ENCODE results near the gene PRR29.
"Not testable (repeated sequence)": the region's sequence is repeated elsewhere in the genome, so short reads cannot be mapped to it uniquely, and the experiment has no call there.

PRR29 gene

GRCh38 chr17:63998721-63999679 lies 849 bp downstream of the PRR29 start:
- Mint-ChIP-seq H3K4me3 (peak overlapping the region; percentile 71), H3K27ac (peak overlapping the region; percentile 0), H3K36me3 (ENCODE audit: low read depth) (peaks cover 6% of the 10 kb centered on the region), H3K27me3 (no peaks in the 10 kb centered on the region), H3K4me1 (peaks cover 22% of the 10 kb centered on the region), H3K9me3 (no peaks in the 10 kb centered on the region)
- ATAC-seq (no peak), DNase-seq (no peak)

- no peaks in the 10 kb centered on the region for H3K27me3 Mint-ChIP-seq
- peak overlapping the region; percentile 0 for H3K27ac Mint-ChIP-seq
- peaks cover 6% of the 10 kb centered on the region for H3K36me3 Mint-ChIP-seq (ENCODE audit: low read depth)
- DNase-seq (no peak), ATAC-seq (no peak)
- peaks cover 21% of the 10 kb centered on the region for H3K4me1 Mint-ChIP-seq
- no peak overlapping the region for H3K4me3 Mint-ChIP-seq
- no peaks in the 10 kb centered on the region for H3K9me3 Mint-ChIP-seq
Measured at GRCh38 chr17:63999680-64000531, 1.8 kb downstream of the PRR29 start.

- H3K4me1 Mint-ChIP-seq: peaks cover 23% of the 10 kb centered on the region
- ATAC-seq (no peak), DNase-seq (no peak)
- H3K27me3 Mint-ChIP-seq: no peaks in the 10 kb centered on the region
- H3K4me3 Mint-ChIP-seq: no peak overlapping the region
- H3K27ac Mint-ChIP-seq: no peak overlapping the region
- peaks cover 7% of the 10 kb centered on the region for H3K36me3 Mint-ChIP-seq (ENCODE audit: low read depth)
- H3K9me3 Mint-ChIP-seq: no peaks in the 10 kb centered on the region
Measured at GRCh38 chr17:64001091-64001579, 3.0 kb downstream of the PRR29 start.

- DNase-seq (no peak), ATAC-seq (no peak)
- Mint-ChIP-seq H3K4me3 (no peak overlapping the region), H3K4me1 (peaks cover 25% of the 10 kb centered on the region), H3K9me3 (no peaks in the 10 kb centered on the region), H3K36me3 (ENCODE audit: low read depth) (peaks cover 7% of the 10 kb centered on the region), H3K27me3 (no peaks in the 10 kb centered on the region), H3K27ac (no peak overlapping the region)
Measured at GRCh38 chr17:64001763-64002529, 3.8 kb downstream of the PRR29 start.

GRCh38 chr17:64002658-64003525 lies 4.7 kb downstream of the PRR29 start:
- Mint-ChIP-seq H3K4me3 (no peak overlapping the region), H3K4me1 (peaks cover 26% of the 10 kb centered on the region), H3K27ac (no peak overlapping the region), H3K27me3 (no peaks in the 10 kb centered on the region), H3K36me3 (ENCODE audit: low read depth) (peaks cover 7% of the 10 kb centered on the region), H3K9me3 (no peaks in the 10 kb centered on the region)
- DNase-seq: no peak
- no peak for ATAC-seq

- H3K27ac Mint-ChIP-seq: no peak overlapping the region
- H3K4me3 Mint-ChIP-seq: no peak overlapping the region
- DNase-seq: no peak
- H3K4me1 Mint-ChIP-seq: peaks cover 31% of the 10 kb centered on the region
- H3K36me3 Mint-ChIP-seq (ENCODE audit: low read depth): peaks cover 7% of the 10 kb centered on the region
- H3K27me3 Mint-ChIP-seq: no peaks in the 10 kb centered on the region
- no peak for ATAC-seq
- H3K9me3 Mint-ChIP-seq: no peaks in the 10 kb centered on the region
Measured at GRCh38 chr17:64003526-64004121, 5.5 kb downstream of the PRR29 start.

- no peak for DNase-seq
- no peak for ATAC-seq
Measured at GRCh38 chr17:64004218-64004770, 6.1 kb downstream of the PRR29 start.

GRCh38 chr17:64004903-64005733 lies 7.0 kb downstream of the PRR29 start:
- H3K9me3 Mint-ChIP-seq: no peaks in the 10 kb centered on the region
- H3K27me3 Mint-ChIP-seq: no peaks in the 10 kb centered on the region
- H3K36me3 Mint-ChIP-seq (ENCODE audit: low read depth): peaks cover 13% of the 10 kb centered on the region
- peaks cover 33% of the 10 kb centered on the region for H3K4me1 Mint-ChIP-seq
- no peak for DNase-seq
- H3K27ac Mint-ChIP-seq: peak overlapping the region; percentile 11
- no peak for ATAC-seq
- H3K4me3 Mint-ChIP-seq: no peak overlapping the region

More at GRCh38 chr17:64004218-64004770, 6.1 kb downstream of the PRR29 start:
- Mint-ChIP-seq H3K36me3 (ENCODE audit: low read depth) (peaks cover 9% of the 10 kb centered on the region), H3K4me3 (no peak overlapping the region), H3K4me1 (peaks cover 30% of the 10 kb centered on the region), H3K27me3 (no peaks in the 10 kb centered on the region), H3K9me3 (no peaks in the 10 kb centered on the region), H3K27ac (peak overlapping the region; percentile 11)

- Mint-ChIP-seq H3K4me3 (no peak overlapping the region), H3K36me3 (ENCODE audit: low read depth) (peaks cover 14% of the 10 kb centered on the region), H3K4me1 (peaks cover 39% of the 10 kb centered on the region), H3K27ac (peak overlapping the region; percentile 69), H3K27me3 (no peaks in the 10 kb centered on the region), H3K9me3 (no peaks in the 10 kb centered on the region)
- DNase-seq (no peak), ATAC-seq (no peak)
Measured at GRCh38 chr17:64005734-64006167, 7.6 kb downstream of the PRR29 start.

- no peak overlapping the region for H3K27ac Mint-ChIP-seq
- no peak for ATAC-seq
- no peaks in the 10 kb centered on the region for H3K27me3 Mint-ChIP-seq
- H3K36me3 Mint-ChIP-seq (ENCODE audit: low read depth): peaks cover 20% of the 10 kb centered on the region
- no peaks in the 10 kb centered on the region for H3K9me3 Mint-ChIP-seq
- no peak overlapping the region for H3K4me3 Mint-ChIP-seq
- DNase-seq: no peak
- peaks cover 46% of the 10 kb centered on the region for H3K4me1 Mint-ChIP-seq
Measured at GRCh38 chr17:64006361-64007088, 8.4 kb downstream of the PRR29 start.

- ATAC-seq, H3K27me3 Mint-ChIP-seq, H3K9me3 Mint-ChIP-seq, H3K4me3 Mint-ChIP-seq, DNase-seq, H3K27ac Mint-ChIP-seq: not testable (repeated sequence)
- Mint-ChIP-seq H3K36me3 (ENCODE audit: low read depth) (peaks cover 25% of the 10 kb centered on the region), H3K4me1 (peaks cover 51% of the 10 kb centered on the region)
Measured at GRCh38 chr17:64007089-64007837, 9.1 kb downstream of the PRR29 start.

All from activated naive CD8-positive, alpha-beta T cell treated with anti-CD3 and anti-CD28 coated beads, Interleukin-2, amount 50 U/mL, for 24 hours (primary cell).